Right lobe of liver (tissue), 4 donors: Measurements from ENCODE around the gene TNS1.

Source experiments
- POLR2A ChIP-seq: fragments of 450-650 bp; IDR thresholded peaks from one replicate; pipeline ENCODE4 v1.6.1; 2017; ENCODE audit warnings: antibody characterized with exemption, mild to moderate bottlenecking
- TF ChIP-seq, protein P1 (sequence below), 4 donors: fragments of 200-600 bp in 3 of 4; fragments of 450-650 bp in 1 of 4; IDR thresholded peaks; one replicate each; pipeline versions ENCODE4 v1.5.1 to v1.8.0; 2016 to 2022; ENCODE audit warnings: antibody characterized with exemption in 4 of 4, mild to moderate bottlenecking in 2 of 4
- donor health status: DM: no; HTN: no; CAD: no.
- donor health status: DM: no; HTN: no; CAD: no.
- donor health status: DM: no; HTN: yes; CAD: no.

DNA sequence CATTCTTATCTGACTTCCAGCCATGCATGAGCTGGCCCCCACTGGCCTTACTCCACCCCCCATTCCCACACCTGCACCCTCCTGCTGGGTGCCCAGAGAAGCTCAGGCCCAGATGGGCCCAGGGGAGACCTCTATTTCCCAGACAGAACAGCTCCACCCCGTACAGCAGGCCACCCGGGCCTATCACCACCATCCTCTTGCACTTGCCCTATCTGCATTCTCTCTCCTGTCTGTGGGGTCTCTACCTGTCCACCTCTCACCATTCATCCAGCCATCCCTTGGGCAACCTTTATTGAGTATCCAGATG lies 25.3 kb upstream of the TNS1 start:
- TF ChIP-seq, protein P1, sequence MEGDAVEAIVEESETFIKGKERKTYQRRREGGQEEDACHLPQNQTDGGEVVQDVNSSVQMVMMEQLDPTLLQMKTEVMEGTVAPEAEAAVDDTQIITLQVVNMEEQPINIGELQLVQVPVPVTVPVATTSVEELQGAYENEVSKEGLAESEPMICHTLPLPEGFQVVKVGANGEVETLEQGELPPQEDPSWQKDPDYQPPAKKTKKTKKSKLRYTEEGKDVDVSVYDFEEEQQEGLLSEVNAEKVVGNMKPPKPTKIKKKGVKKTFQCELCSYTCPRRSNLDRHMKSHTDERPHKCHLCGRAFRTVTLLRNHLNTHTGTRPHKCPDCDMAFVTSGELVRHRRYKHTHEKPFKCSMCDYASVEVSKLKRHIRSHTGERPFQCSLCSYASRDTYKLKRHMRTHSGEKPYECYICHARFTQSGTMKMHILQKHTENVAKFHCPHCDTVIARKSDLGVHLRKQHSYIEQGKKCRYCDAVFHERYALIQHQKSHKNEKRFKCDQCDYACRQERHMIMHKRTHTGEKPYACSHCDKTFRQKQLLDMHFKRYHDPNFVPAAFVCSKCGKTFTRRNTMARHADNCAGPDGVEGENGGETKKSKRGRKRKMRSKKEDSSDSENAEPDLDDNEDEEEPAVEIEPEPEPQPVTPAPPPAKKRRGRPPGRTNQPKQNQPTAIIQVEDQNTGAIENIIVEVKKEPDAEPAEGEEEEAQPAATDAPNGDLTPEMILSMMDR (IDR thresholded peaks at IDR 0.05), result no peak
- TF ChIP-seq POLR2A, result no peak
